A549 (cell line): Measurements from ENCODE around the gene RAB3IL1.

Experiments
- EP300 ChIP-seq, 2 experiments: fragments of >200 bp; sonication (Bioruptor Twin); formaldehyde crosslinking; IDR thresholded peaks; 2 replicates in 1 of 2; 3 replicates in 1 of 2; pipeline ENCODE4 v1.6.1; 2016 to 2017
- TF ChIP-seq, protein P1 (sequence below): fragments of 450-650 bp; IDR thresholded peaks from 2 replicates; pipeline ENCODE4 v1.6.1; 2014; ENCODE audit warnings: antibody characterized with exemption

DNA sequence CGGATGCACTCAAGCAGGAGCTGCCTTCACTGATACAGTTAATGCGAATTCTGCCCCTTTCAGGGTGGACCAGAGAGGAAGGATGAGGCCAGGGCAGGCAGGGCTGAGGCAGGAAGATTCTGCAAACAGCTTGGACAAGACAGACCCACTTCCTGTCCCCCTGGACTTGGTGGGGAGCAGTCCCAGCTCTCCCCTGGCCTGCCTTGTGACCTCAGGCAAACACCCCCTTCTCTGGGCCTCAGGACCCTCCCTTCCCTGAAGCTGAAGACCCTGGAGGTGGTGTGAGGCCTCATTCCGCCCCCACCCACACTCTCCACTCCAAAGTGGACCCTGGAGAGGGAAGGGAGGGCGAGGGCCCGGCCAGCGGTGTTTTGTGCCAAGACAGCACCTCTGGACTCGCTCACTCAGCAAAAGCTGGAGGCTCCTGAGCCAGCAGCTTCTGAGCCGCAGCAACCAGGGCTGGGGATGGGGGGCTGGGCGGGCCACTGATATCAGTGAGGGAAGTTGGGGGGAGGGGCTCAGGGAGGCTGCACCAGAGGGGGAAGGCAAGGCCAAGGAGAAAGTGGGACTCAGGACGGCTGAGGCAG, 8.5 kb downstream of the RAB3IL1 start:
- TF ChIP-seq, protein P1, sequence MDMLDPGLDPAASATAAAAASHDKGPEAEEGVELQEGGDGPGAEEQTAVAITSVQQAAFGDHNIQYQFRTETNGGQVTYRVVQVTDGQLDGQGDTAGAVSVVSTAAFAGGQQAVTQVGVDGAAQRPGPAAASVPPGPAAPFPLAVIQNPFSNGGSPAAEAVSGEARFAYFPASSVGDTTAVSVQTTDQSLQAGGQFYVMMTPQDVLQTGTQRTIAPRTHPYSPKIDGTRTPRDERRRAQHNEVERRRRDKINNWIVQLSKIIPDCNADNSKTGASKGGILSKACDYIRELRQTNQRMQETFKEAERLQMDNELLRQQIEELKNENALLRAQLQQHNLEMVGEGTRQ, result no peak
- no peak for TF ChIP-seq EP300 (IDR thresholded peaks at IDR 0.05)
